ENCODE results near the gene TEX19. TPM values are rescaled to one million over a fixed set of nuclear protein-coding genes. Genes with fewer than 3 reads are reported as not detected.

The TEX19 gene
- total RNA-seq, 4 donors from 2014 or later, result not detected

- H3K4me1 ChIP-seq, result peaks cover 32% of the 10 kb centered on the region
- H3K4me3 ChIP-seq, result no peak overlapping the region
- no peaks in the 10 kb centered on the region for H3K36me3 ChIP-seq
- no peak overlapping the region for H3K27ac ChIP-seq
- H3K9me3 ChIP-seq, result no peaks in the 10 kb centered on the region
- TF ChIP-seq, protein P1, sequence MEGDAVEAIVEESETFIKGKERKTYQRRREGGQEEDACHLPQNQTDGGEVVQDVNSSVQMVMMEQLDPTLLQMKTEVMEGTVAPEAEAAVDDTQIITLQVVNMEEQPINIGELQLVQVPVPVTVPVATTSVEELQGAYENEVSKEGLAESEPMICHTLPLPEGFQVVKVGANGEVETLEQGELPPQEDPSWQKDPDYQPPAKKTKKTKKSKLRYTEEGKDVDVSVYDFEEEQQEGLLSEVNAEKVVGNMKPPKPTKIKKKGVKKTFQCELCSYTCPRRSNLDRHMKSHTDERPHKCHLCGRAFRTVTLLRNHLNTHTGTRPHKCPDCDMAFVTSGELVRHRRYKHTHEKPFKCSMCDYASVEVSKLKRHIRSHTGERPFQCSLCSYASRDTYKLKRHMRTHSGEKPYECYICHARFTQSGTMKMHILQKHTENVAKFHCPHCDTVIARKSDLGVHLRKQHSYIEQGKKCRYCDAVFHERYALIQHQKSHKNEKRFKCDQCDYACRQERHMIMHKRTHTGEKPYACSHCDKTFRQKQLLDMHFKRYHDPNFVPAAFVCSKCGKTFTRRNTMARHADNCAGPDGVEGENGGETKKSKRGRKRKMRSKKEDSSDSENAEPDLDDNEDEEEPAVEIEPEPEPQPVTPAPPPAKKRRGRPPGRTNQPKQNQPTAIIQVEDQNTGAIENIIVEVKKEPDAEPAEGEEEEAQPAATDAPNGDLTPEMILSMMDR (IDR thresholded peaks at IDR 0.05), result no peak
- TF ChIP-seq EP300 (IDR thresholded peaks at IDR 0.05) (no peak), POLR2A (IDR thresholded peaks at IDR 0.05) (no peak), POLR2AphosphoS5 (IDR thresholded peaks at IDR 0.05) (no peak)
- 86% methylated on average over 31 of the region's 35 CpGs for WGBS
- no peak for DNase-seq (ENCODE audit: low spot score in 2 of 2)
- H3K27me3 ChIP-seq, result peaks cover 61% of the 10 kb centered on the region
Measured at GRCh38 chr17:82319619-82320062, 39.4 kb upstream of the TEX19 start.

GRCh38 chr17:82320140-82320840 is 38.8 kb upstream of the TEX19 start:
- Histone ChIP-seq H3K27ac (no peak overlapping the region), H3K9me3 (no peaks in the 10 kb centered on the region), H3K36me3 (no peaks in the 10 kb centered on the region), H3K4me1 (peaks cover 32% of the 10 kb centered on the region), H3K4me3 (no peak overlapping the region), H3K27me3 (peaks cover 55% of the 10 kb centered on the region)
- TF ChIP-seq, protein P1 (IDR thresholded peaks at IDR 0.05), result no peak
- TF ChIP-seq POLR2A (IDR thresholded peaks at IDR 0.05) (no peak), EP300 (IDR thresholded peaks at IDR 0.05) (no peak), POLR2AphosphoS5 (IDR thresholded peaks at IDR 0.05) (no peak)
- WGBS, result 67% methylated on average over 15 of the region's 26 CpGs
- no peak for DNase-seq (ENCODE audit: low spot score in 2 of 2)

DNA sequence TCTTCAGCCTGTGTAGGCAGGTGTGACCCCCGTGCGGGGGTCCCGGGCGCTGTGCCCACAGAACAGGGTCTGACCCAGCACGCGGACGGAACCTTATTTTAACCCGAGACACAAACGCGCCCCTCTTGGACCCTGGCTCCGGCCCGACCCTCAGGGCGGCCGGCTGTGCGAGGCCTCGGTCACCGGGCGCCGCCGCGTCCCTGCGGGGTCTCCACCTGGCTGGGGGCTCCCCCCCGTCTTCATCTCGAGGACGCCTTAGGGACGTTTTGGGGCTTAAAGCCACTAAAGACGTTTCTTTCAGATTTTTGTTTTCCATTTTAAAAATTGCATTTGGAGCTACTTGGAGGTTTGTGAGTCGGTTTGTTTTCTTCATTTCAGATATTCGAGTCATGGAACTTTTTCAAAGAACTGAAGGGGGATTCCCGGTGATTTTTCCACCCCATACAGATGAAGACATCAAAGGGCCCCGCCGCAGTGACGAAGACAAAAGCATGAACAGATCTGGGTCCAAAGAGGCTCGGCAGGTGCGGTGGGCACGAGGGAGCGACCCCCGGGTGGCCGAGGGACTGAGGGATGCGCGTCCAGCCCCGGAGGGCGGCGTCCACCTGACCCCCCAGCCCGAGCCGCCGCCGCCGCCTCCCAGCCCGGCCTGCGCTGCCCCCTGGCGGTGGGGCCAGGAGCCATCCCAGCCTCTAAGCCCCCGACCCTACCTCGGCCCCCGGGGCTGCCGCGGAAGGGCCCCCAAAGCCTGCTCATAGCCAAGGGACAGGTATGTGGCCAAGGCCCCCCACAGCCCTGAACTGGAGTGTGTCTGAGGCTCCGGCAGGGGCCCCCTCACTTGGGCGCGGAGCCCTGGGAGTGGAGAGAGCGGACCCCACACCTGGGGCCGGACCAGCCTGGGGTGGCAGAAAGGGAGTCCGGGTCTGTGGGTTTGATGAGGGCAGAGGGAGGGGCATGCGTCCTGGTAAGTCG is 37.8 kb upstream of the TEX19 start:
- TF ChIP-seq, protein P1 (IDR thresholded peaks at IDR 0.05), result peak; percentile 80 to 90
- TF ChIP-seq EP300 (IDR thresholded peaks at IDR 0.05), result no peak
- no peak for TF ChIP-seq POLR2AphosphoS5 (IDR thresholded peaks at IDR 0.05)
- TF ChIP-seq POLR2A (IDR thresholded peaks at IDR 0.05), result no peak
- Histone ChIP-seq H3K4me1 (peaks cover 24% of the 10 kb centered on the region), H3K36me3 (no peaks in the 10 kb centered on the region), H3K27ac (no peak overlapping the region), H3K4me3 (peak overlapping the region; percentile 2), H3K27me3 (peaks cover 45% of the 10 kb centered on the region), H3K9me3 (no peaks in the 10 kb centered on the region)
- DNase-seq (ENCODE audit: low spot score in 2 of 2), result no peak
- WGBS, result 67% methylated on average over 43 of the region's 65 CpGs

DNA sequence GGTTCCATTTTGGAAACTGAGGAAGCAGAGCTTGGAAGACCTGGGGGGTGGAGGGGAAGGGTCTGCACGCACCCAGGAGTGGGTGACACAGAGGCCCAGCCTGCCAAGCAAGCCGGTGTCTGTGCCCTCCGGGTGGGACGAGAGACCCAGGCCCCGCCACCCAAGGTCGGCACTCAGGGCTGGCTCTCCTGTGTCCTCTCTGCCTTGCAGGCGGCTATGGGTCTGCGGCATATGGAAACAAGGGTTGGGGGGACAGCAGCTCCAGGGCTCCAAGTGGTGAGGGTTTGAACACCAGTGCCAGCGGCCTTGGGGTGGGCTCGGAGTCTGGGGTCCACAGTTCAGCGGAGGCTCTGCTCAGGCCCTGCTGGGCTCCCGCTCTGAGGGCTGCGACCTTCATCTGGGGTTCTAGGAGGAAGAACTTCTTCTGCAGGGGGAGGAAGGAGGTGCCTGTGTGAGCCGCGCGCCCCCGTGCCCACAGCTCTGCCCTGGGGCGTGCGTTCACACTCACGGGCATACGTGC is 37.0 kb upstream of the TEX19 start:
- Histone ChIP-seq H3K4me3 (no peak overlapping the region), H3K36me3 (no peaks in the 10 kb centered on the region), H3K4me1 (peaks cover 23% of the 10 kb centered on the region), H3K27me3 (peaks cover 38% of the 10 kb centered on the region), H3K27ac (no peak overlapping the region), H3K9me3 (no peaks in the 10 kb centered on the region)
- 79% methylated on average over 18 of the region's 21 CpGs for WGBS
- DNase-seq (ENCODE audit: low spot score in 2 of 2), result no peak
- TF ChIP-seq, protein P1 (IDR thresholded peaks at IDR 0.05), result no peak
- no peak for TF ChIP-seq EP300 (IDR thresholded peaks at IDR 0.05)
- no peak for TF ChIP-seq POLR2AphosphoS5 (IDR thresholded peaks at IDR 0.05)
